Skeletal muscle satellite cell (primary cell): ENCODE results near the gene SEZ6L.

Experiments used
- H3K27me3 ChIP-seq: 2 replicates; pipeline ENCODE4 v1.7.0; 2013; ENCODE audit warnings: low read length; ENCODE audit not compliant: control insufficient read depth, insufficient read depth
- H3K36me3 ChIP-seq: 2 replicates; pipeline ENCODE4 v1.7.0; 2013; ENCODE audit warnings: mild to moderate bottlenecking, control low read depth, low read length; ENCODE audit not compliant: insufficient read depth
- H3K4me1 ChIP-seq: 2 replicates; pipeline ENCODE4 v1.7.0; 2013; ENCODE audit warnings: low read length; ENCODE audit not compliant: control insufficient read depth, insufficient read depth
- H3K4me2 ChIP-seq: 2 replicates; pipeline ENCODE4 v1.7.0; 2013; ENCODE audit warnings: mild to moderate bottlenecking, low read length
- H3K4me3 ChIP-seq: 2 replicates; pipeline ENCODE4 v1.7.0; 2013; ENCODE audit warnings: low read length
- H3K9ac ChIP-seq: 2 replicates; pipeline ENCODE4 v1.7.0; 2013; ENCODE audit warnings: mild to moderate bottlenecking, low read depth, low read length, moderate library complexity
- H3K9me3 ChIP-seq: replicated peaks from 2 replicates; pipeline ENCODE4 v1.7.0; 2013; ENCODE audit warnings: mild to moderate bottlenecking, control low read depth, low read length

The SEZ6L gene

GRCh38 chr22:26225207-26225606 lies 55.9 kb downstream of the SEZ6L start:
- no peaks in the 10 kb centered on the region for H3K9me3 ChIP-seq
- H3K4me3 ChIP-seq: no peak overlapping the region
- H3K36me3 ChIP-seq: no peaks in the 10 kb centered on the region
- no peaks in the 10 kb centered on the region for H3K4me1 ChIP-seq
- no peak overlapping the region for H3K9ac ChIP-seq
- H3K27me3 ChIP-seq: peaks cover 36% of the 10 kb centered on the region
- H3K4me2 ChIP-seq: no peak overlapping the region

- Histone ChIP-seq H3K36me3 (no peaks in the 10 kb centered on the region), H3K27me3 (peaks cover 36% of the 10 kb centered on the region), H3K4me2 (no peak overlapping the region), H3K9ac (no peak overlapping the region), H3K9me3 (no peaks in the 10 kb centered on the region), H3K4me1 (no peaks in the 10 kb centered on the region), H3K4me3 (no peak overlapping the region)
These were observed 57.5 kb downstream of the SEZ6L start for GRCh38 chr22:26226538-26227297.

- Histone ChIP-seq H3K4me2 (no peak overlapping the region), H3K9me3 (no peaks in the 10 kb centered on the region), H3K9ac (no peak overlapping the region), H3K4me1 (no peaks in the 10 kb centered on the region), H3K4me3 (no peak overlapping the region), H3K36me3 (no peaks in the 10 kb centered on the region), H3K27me3 (peaks cover 42% of the 10 kb centered on the region)
These were observed 60.6 kb downstream of the SEZ6L start for GRCh38 chr22:26229910-26230309.

GRCh38 chr22:26234296-26234695 lies 65.0 kb downstream of the SEZ6L start:
- Histone ChIP-seq H3K4me1 (no peaks in the 10 kb centered on the region), H3K9me3 (no peaks in the 10 kb centered on the region), H3K4me2 (no peak overlapping the region), H3K36me3 (no peaks in the 10 kb centered on the region), H3K4me3 (no peak overlapping the region), H3K27me3 (peaks cover 27% of the 10 kb centered on the region), H3K9ac (no peak overlapping the region)

- peaks cover 27% of the 10 kb centered on the region for H3K27me3 ChIP-seq
- no peak overlapping the region for H3K9ac ChIP-seq
- H3K4me1 ChIP-seq: no peaks in the 10 kb centered on the region
- H3K4me2 ChIP-seq: no peak overlapping the region
- no peaks in the 10 kb centered on the region for H3K36me3 ChIP-seq
- no peaks in the 10 kb centered on the region for H3K9me3 ChIP-seq
- H3K4me3 ChIP-seq: no peak overlapping the region
These were observed 66.7 kb downstream of the SEZ6L start for GRCh38 chr22:26235792-26236487.

- Histone ChIP-seq H3K9me3 (no peaks in the 10 kb centered on the region), H3K36me3 (no peaks in the 10 kb centered on the region), H3K27me3 (peaks cover 27% of the 10 kb centered on the region), H3K4me3 (no peak overlapping the region), H3K4me1 (no peaks in the 10 kb centered on the region), H3K9ac (no peak overlapping the region), H3K4me2 (no peak overlapping the region)
These were observed 67.7 kb downstream of the SEZ6L start for GRCh38 chr22:26236991-26237390.

- H3K4me1 ChIP-seq: no peaks in the 10 kb centered on the region
- no peaks in the 10 kb centered on the region for H3K9me3 ChIP-seq
- peaks cover 23% of the 10 kb centered on the region for H3K27me3 ChIP-seq
- no peak overlapping the region for H3K4me2 ChIP-seq
- no peaks in the 10 kb centered on the region for H3K36me3 ChIP-seq
- H3K4me3 ChIP-seq: no peak overlapping the region
- no peak overlapping the region for H3K9ac ChIP-seq
These were observed 69.3 kb downstream of the SEZ6L start for GRCh38 chr22:26238596-26238995.

- no peak overlapping the region for H3K4me2 ChIP-seq
These were observed 70.3 kb downstream of the SEZ6L start for GRCh38 chr22:26239581-26239980.

GRCh38 chr22:26241361-26241760 lies 72.1 kb downstream of the SEZ6L start:
- no peak overlapping the region for H3K9ac ChIP-seq
- no peaks in the 10 kb centered on the region for H3K4me1 ChIP-seq
- peaks cover 18% of the 10 kb centered on the region for H3K27me3 ChIP-seq
- no peaks in the 10 kb centered on the region for H3K9me3 ChIP-seq
- no peak overlapping the region for H3K4me2 ChIP-seq
- H3K36me3 ChIP-seq: no peaks in the 10 kb centered on the region
- H3K4me3 ChIP-seq: no peak overlapping the region

More at GRCh38 chr22:26239581-26239980, 70.3 kb downstream of the SEZ6L start:
- Histone ChIP-seq H3K4me1 (no peaks in the 10 kb centered on the region), H3K36me3 (no peaks in the 10 kb centered on the region), H3K4me3 (no peak overlapping the region), H3K27me3 (peaks cover 13% of the 10 kb centered on the region), H3K9ac (no peak overlapping the region), H3K9me3 (no peaks in the 10 kb centered on the region)

- no peak overlapping the region for H3K9ac ChIP-seq
- H3K4me2 ChIP-seq: no peak overlapping the region
- no peaks in the 10 kb centered on the region for H3K36me3 ChIP-seq
- H3K27me3 ChIP-seq: peaks cover 13% of the 10 kb centered on the region
- no peaks in the 10 kb centered on the region for H3K4me1 ChIP-seq
- no peak overlapping the region for H3K4me3 ChIP-seq
- H3K9me3 ChIP-seq: no peaks in the 10 kb centered on the region
These were observed 75.7 kb downstream of the SEZ6L start for GRCh38 chr22:26245001-26245400.

GRCh38 chr22:26246552-26246951 lies 77.3 kb downstream of the SEZ6L start:
- Histone ChIP-seq H3K27me3 (peaks cover 13% of the 10 kb centered on the region), H3K36me3 (no peaks in the 10 kb centered on the region)

GRCh38 chr22:26251869-26252268 lies 82.6 kb downstream of the SEZ6L start:
- Histone ChIP-seq H3K9ac (no peak overlapping the region), H3K9me3 (no peaks in the 10 kb centered on the region), H3K36me3 (no peaks in the 10 kb centered on the region)

More at GRCh38 chr22:26246552-26246951, 77.3 kb downstream of the SEZ6L start:
- Histone ChIP-seq H3K4me1 (no peaks in the 10 kb centered on the region), H3K4me3 (no peak overlapping the region), H3K9ac (no peak overlapping the region), H3K4me2 (no peak overlapping the region), H3K9me3 (no peaks in the 10 kb centered on the region)

More at GRCh38 chr22:26251869-26252268, 82.6 kb downstream of the SEZ6L start:
- H3K4me1 ChIP-seq: no peaks in the 10 kb centered on the region
- H3K4me2 ChIP-seq: no peak overlapping the region
- no peaks in the 10 kb centered on the region for H3K27me3 ChIP-seq
- H3K4me3 ChIP-seq: no peak overlapping the region
